Measurements from ENCODE around the gene CKMT2. TPM values are rescaled to one million over a fixed set of nuclear protein-coding genes. Genes with fewer than 3 reads are reported as not detected.

Gene CKMT2
- total and polyA plus RNA-seq, 2 donors (not counting 3 experiments of a cell fraction or from before 2014, with no cell fraction given): not detected

- no peak for TF ChIP-seq CTCF (IDR thresholded peaks at IDR 0.05; ENCODE audit: extremely low read depth in 1 of 2, insufficient read depth in 1 of 2, low read depth in 1 of 2, low read length in 2 of 2)
- Histone ChIP-seq H3K9me3 (replicated peaks; ENCODE audit: control insufficient read depth, insufficient read depth, low read length) (no peaks in the 10 kb centered on the region), H3K36me3 (ENCODE audit: control insufficient read depth in 2 of 2, extremely low read depth in 1 of 2, insufficient read depth in 2 of 2, low read length in 2 of 2) (no peaks in the 10 kb centered on the region), H3K27me3 (ENCODE audit: control insufficient read depth in 2 of 2, insufficient read depth in 2 of 2, low read length in 2 of 2) (peaks cover 5 to 14% of the 10 kb centered on the region in 2 experiments), H3K4me3 (replicated peaks in 1 of 3; ENCODE audit: insufficient read depth in 1 of 3, low read depth in 1 of 3, low read length in 3 of 3) (no peak overlapping the region), H3K79me2 (ENCODE audit: control insufficient read depth, insufficient read depth, low read length) (no peaks in the 10 kb centered on the region), H2AFZ (ENCODE audit: low read depth, low read length) (no peak overlapping the region), H3K27ac (ENCODE audit: insufficient read depth, low read depth, low read length) (no peak overlapping the region), H3K4me2 (ENCODE audit: insufficient read depth, low read length) (no peak overlapping the region), H3K4me1 (ENCODE audit: control insufficient read depth, extremely low read depth, insufficient read depth, low read length) (no peaks in the 10 kb centered on the region), H3K9me1 (replicated peaks; ENCODE audit: control insufficient read depth, extremely low read depth, insufficient read depth, low read length) (no peaks in the 10 kb centered on the region), H4K20me1 (replicated peaks; ENCODE audit: control insufficient read depth, extremely low read depth, insufficient read depth, low read length) (no peaks in the 10 kb centered on the region), H3K9ac (replicated peaks; ENCODE audit: extremely low read depth, insufficient read depth, low read length) (no peak overlapping the region)
- FAIRE-seq (no peak), DNase-seq (ENCODE audit: low read depth, low spot score) (no peak)
- dilution Hi-C loops (cut with MboI; ENCODE audit: extremely low pct_ligation_motif_present, low sequenced_read_pairs): no loop called here
- ChIA-PET CTCF (interaction anchor here (1.1 to 2.2 kb wide), 3 partner anchors 82 to 503 kb away, joined by 4 to 6 read pairs (median 5); no protein-coding TSS in a partner anchor), POLR2A (no interaction called here)
- intact Hi-C loops (cut with micrococcal nuclease): loop anchor here (10.0 kb wide), 1 partner anchor 1095 kb away; no protein-coding TSS in a partner anchor
- BruUV-seq (replicated peaks): no TSS peak
Measured at GRCh38 chr5:81189875-81190498, 43.1 kb upstream of the CKMT2 start.

- H3K4me3 ChIP-seq (replicated peaks in 1 of 3; ENCODE audit: insufficient read depth in 1 of 3, low read depth in 1 of 3, low read length in 3 of 3): no peak overlapping the region
- TF ChIP-seq POLR2AphosphoS5 (IDR thresholded peaks at IDR 0.05; ENCODE audit: insufficient read depth, low read depth, low read length) (no peak), MYC (IDR thresholded peaks at IDR 0.05; ENCODE audit: low read depth, low read length) (no peak), POLR2A (IDR thresholded peaks at IDR 0.05; ENCODE audit: low read depth, low read length) (no peak), CTCF (IDR thresholded peaks at IDR 0.05; ENCODE audit: extremely low read depth in 1 of 2, insufficient read depth in 1 of 2, low read depth in 1 of 2, low read length in 2 of 2) (no peak), EZH2 (IDR thresholded peaks at IDR 0.05; ENCODE audit: borderline replicate concordance, low read depth, low read length, severe bottlenecking) (no peak), GATA2 (IDR thresholded peaks at IDR 0.05; ENCODE audit: insufficient read depth, insufficient read length, low read depth, low read length) (no peak), JUN (IDR thresholded peaks at IDR 0.05; ENCODE audit: borderline replicate concordance, insufficient read depth, insufficient read length, low read depth) (no peak), FOS (IDR thresholded peaks at IDR 0.05; ENCODE audit: borderline replicate concordance, insufficient read depth, low read length) (no peak)
- TF ChIP-seq, protein P1, sequence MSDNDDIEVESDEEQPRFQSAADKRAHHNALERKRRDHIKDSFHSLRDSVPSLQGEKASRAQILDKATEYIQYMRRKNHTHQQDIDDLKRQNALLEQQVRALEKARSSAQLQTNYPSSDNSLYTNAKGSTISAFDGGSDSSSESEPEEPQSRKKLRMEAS (IDR thresholded peaks at IDR 0.05; ENCODE audit: insufficient read depth, insufficient read length): no peak
- no peak overlapping the region for H3K4me2 ChIP-seq (ENCODE audit: insufficient read depth, low read length)
- peaks cover 5 to 14% of the 10 kb centered on the region in 2 experiments for H3K27me3 ChIP-seq (ENCODE audit: control insufficient read depth in 2 of 2, insufficient read depth in 2 of 2, low read length in 2 of 2)
- CTCF ChIA-PET: interaction anchor here (0.6 to 2.2 kb wide), 4 partner anchors 10 to 277 kb away, joined by 3 to 6 read pairs (median 4); no protein-coding TSS in a partner anchor
- no peaks in the 10 kb centered on the region for H3K9me1 ChIP-seq (replicated peaks; ENCODE audit: control insufficient read depth, extremely low read depth, insufficient read depth, low read length)
- no peaks in the 10 kb centered on the region for H3K9me3 ChIP-seq (replicated peaks; ENCODE audit: control insufficient read depth, insufficient read depth, low read length)
- no peak for FAIRE-seq
- no peak overlapping the region for H3K27ac ChIP-seq (ENCODE audit: insufficient read depth, low read depth, low read length)
- no TSS peak for BruUV-seq (replicated peaks)
- no peaks in the 10 kb centered on the region for H3K4me1 ChIP-seq (ENCODE audit: control insufficient read depth, extremely low read depth, insufficient read depth, low read length)
- H3K79me2 ChIP-seq (ENCODE audit: control insufficient read depth, insufficient read depth, low read length): no peaks in the 10 kb centered on the region
- no peaks in the 10 kb centered on the region for H3K36me3 ChIP-seq (ENCODE audit: control insufficient read depth in 2 of 2, extremely low read depth in 1 of 2, insufficient read depth in 2 of 2, low read length in 2 of 2)
- H4K20me1 ChIP-seq (replicated peaks; ENCODE audit: control insufficient read depth, extremely low read depth, insufficient read depth, low read length): no peaks in the 10 kb centered on the region
- no peak overlapping the region for H2AFZ ChIP-seq (ENCODE audit: low read depth, low read length)
- DNase-seq (ENCODE audit: low read depth, low spot score): no peak
- no peak overlapping the region for H3K9ac ChIP-seq (replicated peaks; ENCODE audit: extremely low read depth, insufficient read depth, low read length)
- dilution Hi-C loops (cut with MboI; ENCODE audit: extremely low pct_ligation_motif_present, low sequenced_read_pairs) (no loop called here), intact Hi-C loops (cut with micrococcal nuclease) (loop anchor here (10.0 kb wide), 1 partner anchor 1097 kb away; no protein-coding TSS in a partner anchor)
- POLR2A ChIA-PET: no interaction called here
Measured at GRCh38 chr5:81191726-81192372, 41.3 kb upstream of the CKMT2 start.
